ENCODE measurements around the gene RAX.

DNA sequence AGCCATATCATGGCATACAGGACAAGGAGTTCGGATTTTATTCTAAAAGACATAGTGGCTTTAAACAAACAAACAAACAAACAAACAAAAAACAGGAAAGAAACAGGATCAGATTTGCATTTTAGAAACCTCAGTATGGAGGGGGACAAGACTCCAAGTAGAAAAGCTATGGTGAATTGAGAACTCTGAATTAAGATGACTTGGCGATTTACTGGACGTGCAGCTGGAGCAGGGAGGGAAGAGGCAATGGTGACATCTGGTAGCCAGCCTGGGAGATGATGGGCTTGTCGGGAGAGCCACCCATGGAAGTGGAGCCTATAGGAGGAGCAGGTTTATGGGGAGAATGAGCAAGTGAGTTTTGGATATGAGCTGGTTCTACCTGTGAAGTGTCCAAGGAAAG lies 32.0 kb upstream of the RAX start:
- TF ChIP-seq, protein P1, sequence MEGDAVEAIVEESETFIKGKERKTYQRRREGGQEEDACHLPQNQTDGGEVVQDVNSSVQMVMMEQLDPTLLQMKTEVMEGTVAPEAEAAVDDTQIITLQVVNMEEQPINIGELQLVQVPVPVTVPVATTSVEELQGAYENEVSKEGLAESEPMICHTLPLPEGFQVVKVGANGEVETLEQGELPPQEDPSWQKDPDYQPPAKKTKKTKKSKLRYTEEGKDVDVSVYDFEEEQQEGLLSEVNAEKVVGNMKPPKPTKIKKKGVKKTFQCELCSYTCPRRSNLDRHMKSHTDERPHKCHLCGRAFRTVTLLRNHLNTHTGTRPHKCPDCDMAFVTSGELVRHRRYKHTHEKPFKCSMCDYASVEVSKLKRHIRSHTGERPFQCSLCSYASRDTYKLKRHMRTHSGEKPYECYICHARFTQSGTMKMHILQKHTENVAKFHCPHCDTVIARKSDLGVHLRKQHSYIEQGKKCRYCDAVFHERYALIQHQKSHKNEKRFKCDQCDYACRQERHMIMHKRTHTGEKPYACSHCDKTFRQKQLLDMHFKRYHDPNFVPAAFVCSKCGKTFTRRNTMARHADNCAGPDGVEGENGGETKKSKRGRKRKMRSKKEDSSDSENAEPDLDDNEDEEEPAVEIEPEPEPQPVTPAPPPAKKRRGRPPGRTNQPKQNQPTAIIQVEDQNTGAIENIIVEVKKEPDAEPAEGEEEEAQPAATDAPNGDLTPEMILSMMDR (IDR thresholded peaks at IDR 0.05), result no peak
- TF ChIP-seq TCF7L2 (IDR thresholded peaks at IDR 0.05; ENCODE audit: low read depth, low read length), result no peak
- TF ChIP-seq, protein P2, sequence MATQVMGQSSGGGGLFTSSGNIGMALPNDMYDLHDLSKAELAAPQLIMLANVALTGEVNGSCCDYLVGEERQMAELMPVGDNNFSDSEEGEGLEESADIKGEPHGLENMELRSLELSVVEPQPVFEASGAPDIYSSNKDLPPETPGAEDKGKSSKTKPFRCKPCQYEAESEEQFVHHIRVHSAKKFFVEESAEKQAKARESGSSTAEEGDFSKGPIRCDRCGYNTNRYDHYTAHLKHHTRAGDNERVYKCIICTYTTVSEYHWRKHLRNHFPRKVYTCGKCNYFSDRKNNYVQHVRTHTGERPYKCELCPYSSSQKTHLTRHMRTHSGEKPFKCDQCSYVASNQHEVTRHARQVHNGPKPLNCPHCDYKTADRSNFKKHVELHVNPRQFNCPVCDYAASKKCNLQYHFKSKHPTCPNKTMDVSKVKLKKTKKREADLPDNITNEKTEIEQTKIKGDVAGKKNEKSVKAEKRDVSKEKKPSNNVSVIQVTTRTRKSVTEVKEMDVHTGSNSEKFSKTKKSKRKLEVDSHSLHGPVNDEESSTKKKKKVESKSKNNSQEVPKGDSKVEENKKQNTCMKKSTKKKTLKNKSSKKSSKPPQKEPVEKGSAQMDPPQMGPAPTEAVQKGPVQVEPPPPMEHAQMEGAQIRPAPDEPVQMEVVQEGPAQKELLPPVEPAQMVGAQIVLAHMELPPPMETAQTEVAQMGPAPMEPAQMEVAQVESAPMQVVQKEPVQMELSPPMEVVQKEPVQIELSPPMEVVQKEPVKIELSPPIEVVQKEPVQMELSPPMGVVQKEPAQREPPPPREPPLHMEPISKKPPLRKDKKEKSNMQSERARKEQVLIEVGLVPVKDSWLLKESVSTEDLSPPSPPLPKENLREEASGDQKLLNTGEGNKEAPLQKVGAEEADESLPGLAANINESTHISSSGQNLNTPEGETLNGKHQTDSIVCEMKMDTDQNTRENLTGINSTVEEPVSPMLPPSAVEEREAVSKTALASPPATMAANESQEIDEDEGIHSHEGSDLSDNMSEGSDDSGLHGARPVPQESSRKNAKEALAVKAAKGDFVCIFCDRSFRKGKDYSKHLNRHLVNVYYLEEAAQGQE (IDR thresholded peaks at IDR 0.05; ENCODE audit: insufficient read depth in 1 of 2, low read depth in 2 of 2, low read length in 1 of 2), result no peak
- no peak for TF ChIP-seq POLR2AphosphoS5 (IDR thresholded peaks at IDR 0.05; ENCODE audit: low read depth, low read length)
